ENCODE data around the gene NT5C. TPM values are rescaled to one million over a fixed set of nuclear protein-coding genes. Genes with fewer than 3 reads are reported as not detected.

NT5C gene
- total RNA-seq, 1 experiment from 2014 or later, result 38.6 TPM

GRCh38 chr17:75146592-75146991 lies 15.1 kb upstream of the NT5C start:
- no peak for DNase-seq
- Histone ChIP-seq H3K4me1 (replicated peaks; ENCODE audit: insufficient read depth) (0 out of 2 replicates have a peak, but pooled peaks cover 9% of the 10 kb centered on the region), H3K27ac (no peak overlapping the region), H4K20me1 (ENCODE audit: insufficient read depth) (no peaks in the 10 kb centered on the region), H3K27me3 (ENCODE audit: insufficient read depth, low read depth) (no peaks in the 10 kb centered on the region), H2AFZ (no peak overlapping the region), H3K4me3 (no peak overlapping the region), H3K9me2 (ENCODE audit: insufficient read depth) (no peaks in the 10 kb centered on the region), H3K4me2 (no peak overlapping the region), H3F3A (ENCODE audit: insufficient read depth, low read depth) (peaks cover 51% of the 10 kb centered on the region; the same call in 1 of the 2 replicates), H3K9me3 (ENCODE audit: insufficient read depth, low read depth) (no peaks in the 10 kb centered on the region), H3K36me3 (ENCODE audit: low read depth) (peaks cover 56% of the 10 kb centered on the region), H3K79me2 (ENCODE audit: low read depth) (peaks cover 58% of the 10 kb centered on the region)
- POLR2A ChIA-PET (ENCODE audit: unreplicated experiment), result no interaction called here
- intact Hi-C loops (cut with micrococcal nuclease; ENCODE audit: unreplicated experiment), result no loop called here
- TF ChIP-seq CTCF (conservative IDR thresholded peaks at IDR 0.05) (no peak), EZH2 (IDR thresholded peaks at IDR 0.05; ENCODE audit: low read depth) (no peak)
- CTCF ChIA-PET, result no interaction called here
- BruUV-seq (replicated peaks), result no TSS peak

GRCh38 chr17:75144816-75145512 lies 13.4 kb upstream of the NT5C start:
- Histone ChIP-seq H3F3A (ENCODE audit: insufficient read depth, low read depth) (peaks cover 65% of the 10 kb centered on the region), H3K79me2 (ENCODE audit: low read depth) (peaks cover 43% of the 10 kb centered on the region), H2AFZ (no peak overlapping the region), H3K27ac (no peak overlapping the region), H3K9me2 (ENCODE audit: insufficient read depth) (no peaks in the 10 kb centered on the region), H3K4me3 (no peak overlapping the region), H3K4me2 (no peak overlapping the region), H4K20me1 (ENCODE audit: insufficient read depth) (no peaks in the 10 kb centered on the region), H3K4me1 (replicated peaks; ENCODE audit: insufficient read depth) (0 out of 2 replicates have a peak, but pooled peaks cover 9% of the 10 kb centered on the region), H3K36me3 (ENCODE audit: low read depth) (peaks cover 72% of the 10 kb centered on the region), H3K9me3 (ENCODE audit: insufficient read depth, low read depth) (no peaks in the 10 kb centered on the region), H3K27me3 (ENCODE audit: insufficient read depth, low read depth) (no peaks in the 10 kb centered on the region)
- intact Hi-C loops (cut with micrococcal nuclease; ENCODE audit: unreplicated experiment), result no loop called here
- TF ChIP-seq EZH2 (IDR thresholded peaks at IDR 0.05; ENCODE audit: low read depth) (no peak), CTCF (conservative IDR thresholded peaks at IDR 0.05) (no peak)
- CTCF ChIA-PET, result no interaction called here
- POLR2A ChIA-PET (ENCODE audit: unreplicated experiment), result interaction anchor here (0.6 kb wide), 2 partner anchors 23 to 283 kb away, joined by 3 to 4 read pairs; no protein-coding TSS in a partner anchor
- BruUV-seq (replicated peaks), result no TSS peak
- DNase-seq, result no peak

GRCh38 chr17:75142236-75142971 lies 10.9 kb upstream of the NT5C start:
- Histone ChIP-seq H3K4me1 (replicated peaks; ENCODE audit: insufficient read depth) (0 out of 2 replicates have a peak, but pooled peaks cover 9% of the 10 kb centered on the region), H3K27ac (no peak overlapping the region), H3K4me2 (no peak overlapping the region), H3K9me3 (ENCODE audit: insufficient read depth, low read depth) (no peaks in the 10 kb centered on the region), H3K27me3 (ENCODE audit: insufficient read depth, low read depth) (no peaks in the 10 kb centered on the region), H3K36me3 (ENCODE audit: low read depth) (peaks cover 65% of the 10 kb centered on the region), H3F3A (ENCODE audit: insufficient read depth, low read depth) (peaks cover 74% of the 10 kb centered on the region), H2AFZ (no peak overlapping the region), H3K9me2 (ENCODE audit: insufficient read depth) (no peaks in the 10 kb centered on the region), H4K20me1 (ENCODE audit: insufficient read depth) (no peaks in the 10 kb centered on the region), H3K79me2 (ENCODE audit: low read depth) (peaks cover 19% of the 10 kb centered on the region; the same call in 1 of the 2 replicates), H3K4me3 (no peak overlapping the region)
- POLR2A ChIA-PET (ENCODE audit: unreplicated experiment), result interaction anchor here (0.6 kb wide), 1 partner anchor 8 kb away, joined by 5 read pairs; no protein-coding TSS in a partner anchor
- intact Hi-C loops (cut with micrococcal nuclease; ENCODE audit: unreplicated experiment), result no loop called here
- CTCF ChIA-PET, result interaction anchor here (0.6 kb wide), 1 partner anchor 127 kb away, joined by 8 read pairs; no protein-coding TSS in a partner anchor
- no peak for DNase-seq
- no TSS peak for BruUV-seq (replicated peaks)
- TF ChIP-seq EZH2 (IDR thresholded peaks at IDR 0.05; ENCODE audit: low read depth) (no peak), CTCF (conservative IDR thresholded peaks at IDR 0.05) (no peak)
